Measurements from ENCODE around the gene FOXB2. TPM values are rescaled to one million over a fixed set of nuclear protein-coding genes. Genes with fewer than 3 reads are reported as not detected.

FOXB2 gene
- total RNA-seq, 1 experiment from 2014 or later, result not detected

- DNase-seq (ENCODE audit: low read depth), result peak; percentile 88
Observed at GRCh38 chr9:77063645-77064285, 44.3 kb downstream of the FOXB2 start.

GRCh38 chr9:77066388-77066787 lies 46.9 kb downstream of the FOXB2 start:
- DNase-seq (ENCODE audit: low read depth), result no peak

Other genes starting within 250 kb of the FOXB2 start
- gene PRUNE2, start 113.5 kb upstream of the FOXB2 start, total RNA-seq (2014; rRNA removed; shearing (Covaris generic)), result 4.8 and 7.2 TPM in 2 replicates
- gene VPS13A, start 157.9 kb downstream of the FOXB2 start, total RNA-seq (2014; rRNA removed; shearing (Covaris generic)), result 4.4 and 8.5 TPM in 2 replicates